ENCODE measurements around the gene CITED2. TPM values are rescaled to one million over a fixed set of nuclear protein-coding genes. Genes with fewer than 3 reads are reported as not detected.

The CITED2 gene
- total RNA-seq, 1 experiment from 2014 or later = 63.4 TPM

- no peak for TF ChIP-seq ZNF532 (CRISPR knock-in tag; IDR thresholded peaks at IDR 0.05; ENCODE audit: borderline replicate concordance)
- TF ChIP-seq ZBTB43 (CRISPR knock-in tag; IDR thresholded peaks at IDR 0.05) = no peak
- no peak for TF ChIP-seq MXD4 (CRISPR knock-in tag; IDR thresholded peaks at IDR 0.05; ENCODE audit: borderline replicate concordance)
Measured at GRCh38 chr6:139361211-139361610, 13.2 kb downstream of the CITED2 start (continued).

GRCh38 chr6:139356924-139357323, 17.5 kb downstream of the CITED2 start:
- H3K36me3 Mint-ChIP-seq = no peaks in the 10 kb centered on the region; the same call in none of the 2 replicates
- H3K27ac Mint-ChIP-seq = no peak overlapping the region
- TF ChIP-seq ZNF671 (CRISPR knock-in tag; IDR thresholded peaks at IDR 0.05) (no peak), ZNF232 (CRISPR knock-in tag; IDR thresholded peaks at IDR 0.05) (no peak), ZNF416 (CRISPR knock-in tag; IDR thresholded peaks at IDR 0.05) (no peak), ZNF425 (CRISPR knock-in tag; conservative IDR thresholded peaks at IDR 0.05) (no peak), MXD4 (CRISPR knock-in tag; IDR thresholded peaks at IDR 0.05; ENCODE audit: borderline replicate concordance) (no peak), CREB1 (CRISPR knock-in tag; IDR thresholded peaks at IDR 0.05) (no peak), TP53 (CRISPR knock-in tag; IDR thresholded peaks at IDR 0.05) (no peak), ATF3 (CRISPR knock-in tag; conservative IDR thresholded peaks at IDR 0.05) (no peak), ATF2 (CRISPR knock-in tag; IDR thresholded peaks at IDR 0.05; ENCODE audit: borderline replicate concordance, low read depth) (no peak), NR1H2 (CRISPR knock-in tag; IDR thresholded peaks at IDR 0.05) (no peak)
- no peak for ATAC-seq
- H3K27me3 Mint-ChIP-seq (ENCODE audit: low read depth) = no peaks in the 10 kb centered on the region
- no peaks in the 10 kb centered on the region for H3K4me1 Mint-ChIP-seq
- DNase-seq (ENCODE audit: low spot score) = no peak
- ChIA-PET POLR2A (no interaction called here), CTCF (interaction anchor here (1.0 to 3.3 kb wide), 3 partner anchors 13 to 126 kb away, joined by 3 to 13 read pairs (median 5); no protein-coding TSS in a partner anchor)
- H3K9me3 Mint-ChIP-seq = peaks cover 26% of the 10 kb centered on the region
- no peak overlapping the region for H3K4me3 Mint-ChIP-seq

GRCh38 chr6:139355777-139356445, 18.5 kb downstream of the CITED2 start:
- Mint-ChIP-seq H3K27ac (no peak overlapping the region), H3K27me3 (ENCODE audit: low read depth) (no peaks in the 10 kb centered on the region), H3K4me1 (no peaks in the 10 kb centered on the region), H3K36me3 (no peaks in the 10 kb centered on the region; the same call in none of the 2 replicates), H3K4me3 (no peak overlapping the region), H3K9me3 (peaks cover 26% of the 10 kb centered on the region)
- POLR2A ChIA-PET = interaction anchor here (0.6 kb wide), 1 partner anchor 222 kb away, joined by 6 read pairs; no protein-coding TSS in a partner anchor
- no peak for ATAC-seq
- no peak for DNase-seq (ENCODE audit: low spot score)
- no peak for TF ChIP-seq NFYB (CRISPR knock-in tag; conservative IDR thresholded peaks at IDR 0.05; ENCODE audit: low read depth)
- TF ChIP-seq ZNF138 (CRISPR knock-in tag; conservative IDR thresholded peaks at IDR 0.05) = no peak
- no peak for TF ChIP-seq RORB (CRISPR knock-in tag; IDR thresholded peaks at IDR 0.05)
- no peak for TF ChIP-seq CTCF (IDR thresholded peaks at IDR 0.05)
- no peak for TF ChIP-seq ZNF423 (CRISPR knock-in tag; IDR thresholded peaks at IDR 0.05)
- no peak for TF ChIP-seq IRF2 (CRISPR knock-in tag; IDR thresholded peaks at IDR 0.05; ENCODE audit: borderline replicate concordance, low read depth)
- no peak for TF ChIP-seq GTF2I (CRISPR knock-in tag; conservative IDR thresholded peaks at IDR 0.05)
- CTCF ChIA-PET = interaction anchor here (1.1 to 3.3 kb wide), 3 partner anchors 9 to 105 kb away, joined by 5 to 13 read pairs (median 5); no protein-coding TSS in a partner anchor

Data from WTC11 (cell line).